NK-92 treated with Interleukin-12 subunit alpha and Interleukin-12 subunit beta, amount 100 ng/mL, for 24 hours (cell line): ENCODE results near the gene POMZP3.
A peak's percentile ranks its signal among the peaks of the same experiment; 100 is the strongest.
"Not testable (repeated sequence)": the region's sequence is repeated elsewhere in the genome, so short reads cannot be mapped to it uniquely, and the experiment has no call there.

Source experiments
- DNase-seq: peaks from one replicate; lab custom pipeline; 2025; lab: John Stamatoyannopoulos, UW

The POMZP3 gene

GRCh38 chr7:76588586-76588985 is 38.5 kb downstream of the POMZP3 start:
- not testable (repeated sequence) for DNase-seq

- not testable (repeated sequence) for DNase-seq
These were observed 40.3 kb downstream of the POMZP3 start for GRCh38 chr7:76586585-76587315.

GRCh38 chr7:76583636-76584281 is 43.3 kb downstream of the POMZP3 start:
- not testable (repeated sequence) for DNase-seq

- peak; percentile 28 for DNase-seq
These were observed 44.0 kb downstream of the POMZP3 start for GRCh38 chr7:76582848-76583631.

- DNase-seq, result not testable (repeated sequence)
These were observed 51.0 kb downstream of the POMZP3 start for GRCh38 chr7:76575919-76576655.

- not testable (repeated sequence) for DNase-seq
These were observed 51.6 kb downstream of the POMZP3 start for GRCh38 chr7:76575431-76575830.

GRCh38 chr7:76572296-76572695 is 54.8 kb downstream of the POMZP3 start:
- DNase-seq, result not testable (repeated sequence)

GRCh38 chr7:76570324-76570775 is 56.7 kb downstream of the POMZP3 start:
- DNase-seq, result peak; percentile 27

GRCh38 chr7:76568742-76569141 is 58.3 kb downstream of the POMZP3 start:
- not testable (repeated sequence) for DNase-seq

GRCh38 chr7:76567753-76568152 is 59.3 kb downstream of the POMZP3 start:
- DNase-seq, result not testable (repeated sequence)

GRCh38 chr7:76567311-76567710 is 59.8 kb downstream of the POMZP3 start:
- not testable (repeated sequence) for DNase-seq

- not testable (repeated sequence) for DNase-seq
These were observed 62.1 kb downstream of the POMZP3 start for GRCh38 chr7:76565001-76565400.

- DNase-seq, result not testable (repeated sequence)
These were observed 65.7 kb downstream of the POMZP3 start for GRCh38 chr7:76561342-76561741.

- not testable (repeated sequence) for DNase-seq
These were observed 66.9 kb downstream of the POMZP3 start for GRCh38 chr7:76560157-76560556.
